GM18507 (cell line): Measurements from ENCODE around the gene GABRB1.

Experiments used
- DNase-seq: peaks from one replicate; pipeline ENCODE4 v3.0.0; 2011; ENCODE audit warnings: low read depth; ENCODE audit not compliant: insufficient read length; ENCODE audit errors: extremely low spot score
- FAIRE-seq: peaks from 2 replicates; lab custom pipeline; 2011; peaks lifted over from hg19 to GRCh38; lab: Jason Lieb, UNC

The GABRB1 gene

GRCh38 chr4:47104986-47105385, 73.6 kb downstream of the GABRB1 start:
- no peak for DNase-seq
- no peak for FAIRE-seq

GRCh38 chr4:47106561-47106960, 75.2 kb downstream of the GABRB1 start:
- no peak for FAIRE-seq
- DNase-seq: no peak

- no peak for FAIRE-seq
- DNase-seq: no peak
Observed at GRCh38 chr4:47109379-47109778, 78.0 kb downstream of the GABRB1 start.

GRCh38 chr4:47110546-47111132, 79.3 kb downstream of the GABRB1 start:
- no peak for FAIRE-seq
- DNase-seq: no peak

GRCh38 chr4:47118192-47118929, 87.0 kb downstream of the GABRB1 start:
- FAIRE-seq (no peak), DNase-seq (no peak)

- DNase-seq: no peak
- FAIRE-seq: no peak
Observed at GRCh38 chr4:47120783-47121182, 89.4 kb downstream of the GABRB1 start.

- FAIRE-seq: peak; percentile 91
Observed at GRCh38 chr4:47122592-47123291, 91.4 kb downstream of the GABRB1 start.

GRCh38 chr4:47128991-47129390, 97.6 kb downstream of the GABRB1 start:
- no peak for DNase-seq
- no peak for FAIRE-seq

More at GRCh38 chr4:47122592-47123291, 91.4 kb downstream of the GABRB1 start:
- peak; percentile 23 for DNase-seq

- FAIRE-seq (no peak), DNase-seq (no peak)
Observed at GRCh38 chr4:47135210-47135609, 103.8 kb downstream of the GABRB1 start.

GRCh38 chr4:47143261-47143660, 111.9 kb downstream of the GABRB1 start:
- DNase-seq: no peak
- FAIRE-seq: no peak

GRCh38 chr4:47145630-47146029, 114.3 kb downstream of the GABRB1 start:
- DNase-seq (peak; percentile 18), FAIRE-seq (peak; percentile 83)

GRCh38 chr4:47154816-47155370, 123.5 kb downstream of the GABRB1 start:
- FAIRE-seq (no peak), DNase-seq (no peak)

- FAIRE-seq: no peak
Observed at GRCh38 chr4:47155919-47156318, 124.6 kb downstream of the GABRB1 start.

GRCh38 chr4:47160095-47160494, 128.7 kb downstream of the GABRB1 start:
- DNase-seq: no peak
- no peak for FAIRE-seq

More at GRCh38 chr4:47155919-47156318, 124.6 kb downstream of the GABRB1 start:
- no peak for DNase-seq

- no peak for DNase-seq
- no peak for FAIRE-seq
Observed at GRCh38 chr4:47167081-47168035, 136.0 kb downstream of the GABRB1 start.

GRCh38 chr4:47184083-47184482, 152.7 kb downstream of the GABRB1 start:
- DNase-seq (no peak), FAIRE-seq (no peak)

- DNase-seq (no peak), FAIRE-seq (no peak)
Observed at GRCh38 chr4:47185761-47186160, 154.4 kb downstream of the GABRB1 start.

GRCh38 chr4:47187608-47188007, 156.2 kb downstream of the GABRB1 start:
- FAIRE-seq: no peak
- DNase-seq: no peak

- no peak for FAIRE-seq
- DNase-seq: no peak
Observed at GRCh38 chr4:47193179-47193578, 161.8 kb downstream of the GABRB1 start.
